PFSK-1 (cell line): ENCODE data around the gene OSBPL2.

Source experiments
- FOXP2 ChIP-seq: optimal IDR thresholded peaks from 2 replicates; pipeline ENCODE3; 2011; ENCODE audit warnings: borderline replicate concordance, control low read depth, inconsistent platforms; ENCODE audit not compliant: insufficient read depth; ENCODE audit errors: extremely low read length, extremely low read depth
- POLR2AphosphoS5 ChIP-seq: IDR thresholded peaks from 2 replicates; pipeline ENCODE4 v1.6.1; 2012; ENCODE audit warnings: low read depth, mild to moderate bottlenecking, control low read depth, low read length, moderate library complexity
- REST ChIP-seq, 2 experiments: IDR thresholded peaks; 2 replicates each; pipeline versions ENCODE4 v1.6.1 to v1.8.0; 2011 to 2012; ENCODE audit warnings: low read depth in 2 of 2, low read length in 2 of 2, control low read depth in 1 of 2, inconsistent platforms in 1 of 2, mild to moderate bottlenecking in 1 of 2, moderate library complexity in 1 of 2; ENCODE audit not compliant: insufficient read depth in 1 of 2
- SIN3A ChIP-seq: IDR thresholded peaks from 2 replicates; pipeline ENCODE4 v1.6.1; 2012; ENCODE audit warnings: mild to moderate bottlenecking, low read length, moderate library complexity, borderline replicate concordance; ENCODE audit not compliant: insufficient read depth
- TAF1 ChIP-seq: IDR thresholded peaks from 2 replicates; pipeline ENCODE4 v1.6.1; 2012; ENCODE audit warnings: low read length, control low read depth, borderline replicate concordance; ENCODE audit not compliant: insufficient read depth

Gene OSBPL2

GRCh38 chr20:62246431-62246830 lies 8.1 kb downstream of the OSBPL2 start:
- TF ChIP-seq POLR2AphosphoS5, result no peak

GRCh38 chr20:62246872-62247652 lies 8.7 kb downstream of the OSBPL2 start:
- no peak for TF ChIP-seq TAF1
- no peak for TF ChIP-seq FOXP2
- no peak for TF ChIP-seq POLR2AphosphoS5
- no peak for TF ChIP-seq SIN3A
- no peak for TF ChIP-seq REST (IDR thresholded peaks at IDR 0.05; ENCODE audit: insufficient read depth in 1 of 2, low read depth in 2 of 2, low read length in 2 of 2)

- TF ChIP-seq TAF1 (no peak), REST (IDR thresholded peaks at IDR 0.05; ENCODE audit: insufficient read depth in 1 of 2, low read depth in 2 of 2, low read length in 2 of 2) (no peak), FOXP2 (no peak), POLR2AphosphoS5 (no peak), SIN3A (no peak)
Observed at GRCh38 chr20:62248890-62249560, 10.7 kb downstream of the OSBPL2 start.

- TF ChIP-seq TAF1, result no peak
- TF ChIP-seq POLR2AphosphoS5, result no peak
- no peak for TF ChIP-seq REST (IDR thresholded peaks at IDR 0.05; ENCODE audit: insufficient read depth in 1 of 2, low read depth in 2 of 2, low read length in 2 of 2)
- no peak for TF ChIP-seq FOXP2
- TF ChIP-seq SIN3A, result no peak
Observed at GRCh38 chr20:62252342-62252966, 14.1 kb downstream of the OSBPL2 start.

- TF ChIP-seq POLR2AphosphoS5 (no peak), TAF1 (no peak), FOXP2 (no peak), REST (IDR thresholded peaks at IDR 0.05; ENCODE audit: insufficient read depth in 1 of 2, low read depth in 2 of 2, low read length in 2 of 2) (no peak), SIN3A (no peak)
Observed at GRCh38 chr20:62253398-62253797, 15.1 kb downstream of the OSBPL2 start.
